ENCODE data around the gene TIMM44.

- TF ChIP-seq POLR2A (IDR thresholded peaks at IDR 0.05; ENCODE audit: low read depth, low read length) (no peak), POLR2AphosphoS5 (IDR thresholded peaks at IDR 0.05; ENCODE audit: low read depth, low read length) (no peak), TAF1 (IDR thresholded peaks at IDR 0.05; ENCODE audit: low read depth, low read length) (no peak), POU2F2 (IDR thresholded peaks at IDR 0.05; ENCODE audit: low read depth, low read length) (no peak), SPI1 (IDR thresholded peaks at IDR 0.05; ENCODE audit: low read depth, low read length) (no peak)
These were observed 29.8 kb downstream of the TIMM44 start for GRCh38 chr19:7913652-7914051.

Measured in GM12891 (cell line).